ENCODE data around the gene FAM13B.

DNA sequence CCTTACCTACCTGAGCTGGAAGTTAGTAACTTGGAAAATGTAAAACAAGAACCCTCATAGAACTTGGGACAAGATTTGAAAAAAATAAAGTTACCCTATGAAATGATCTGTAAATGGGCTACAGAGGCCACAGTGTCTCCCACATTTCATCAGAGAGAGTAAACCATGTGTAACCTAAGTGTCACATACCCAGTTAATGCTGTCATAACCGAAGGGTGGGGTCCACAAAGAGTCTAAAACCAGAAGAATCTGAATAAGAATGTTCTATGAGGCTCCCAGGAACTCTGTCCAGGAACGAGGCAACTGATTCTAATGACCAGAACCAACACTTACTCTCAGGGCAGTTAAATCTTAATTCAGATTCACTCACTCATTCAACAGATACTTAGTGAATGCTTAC, 1.0 kb upstream of the FAM13B start:
- no peak for TF ChIP-seq CTCF (IDR thresholded peaks at IDR 0.05 in 2 of 3, conservative IDR thresholded peaks at IDR 0.05 in 1 of 3; ENCODE audit: control insufficient read depth in 2 of 3, extremely low read depth in 1 of 3, insufficient read depth in 1 of 3, low read depth in 3 of 3, low read length in 3 of 3)
- no peak for TF ChIP-seq CREB1 (IDR thresholded peaks at IDR 0.05; ENCODE audit: low read depth)
- no peak for TF ChIP-seq RAD21 (IDR thresholded peaks at IDR 0.05; ENCODE audit: insufficient read depth, low read depth, low read length)
- TF ChIP-seq, protein P1, sequence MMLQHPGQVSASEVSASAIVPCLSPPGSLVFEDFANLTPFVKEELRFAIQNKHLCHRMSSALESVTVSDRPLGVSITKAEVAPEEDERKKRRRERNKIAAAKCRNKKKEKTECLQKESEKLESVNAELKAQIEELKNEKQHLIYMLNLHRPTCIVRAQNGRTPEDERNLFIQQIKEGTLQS (IDR thresholded peaks at IDR 0.05; ENCODE audit: borderline replicate concordance, extremely low read depth, low read depth, low read length) = no peak
- no peak for TF ChIP-seq SRF (IDR thresholded peaks at IDR 0.05; ENCODE audit: low read depth in 2 of 2, low read length in 2 of 2)
- TF ChIP-seq, protein P2, sequence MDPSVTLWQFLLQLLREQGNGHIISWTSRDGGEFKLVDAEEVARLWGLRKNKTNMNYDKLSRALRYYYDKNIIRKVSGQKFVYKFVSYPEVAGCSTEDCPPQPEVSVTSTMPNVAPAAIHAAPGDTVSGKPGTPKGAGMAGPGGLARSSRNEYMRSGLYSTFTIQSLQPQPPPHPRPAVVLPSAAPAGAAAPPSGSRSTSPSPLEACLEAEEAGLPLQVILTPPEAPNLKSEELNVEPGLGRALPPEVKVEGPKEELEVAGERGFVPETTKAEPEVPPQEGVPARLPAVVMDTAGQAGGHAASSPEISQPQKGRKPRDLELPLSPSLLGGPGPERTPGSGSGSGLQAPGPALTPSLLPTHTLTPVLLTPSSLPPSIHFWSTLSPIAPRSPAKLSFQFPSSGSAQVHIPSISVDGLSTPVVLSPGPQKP (IDR thresholded peaks at IDR 0.05; ENCODE audit: low read depth, low read length) = no peak
- TF ChIP-seq POLR2A (IDR thresholded peaks at IDR 0.05; ENCODE audit: low read depth, low read length) = no peak
- TF ChIP-seq RCOR1 (conservative IDR thresholded peaks at IDR 0.05; ENCODE audit: low read depth, low read length) = no peak
- TF ChIP-seq HCFC1 (IDR thresholded peaks at IDR 0.05; ENCODE audit: low read length) = no peak
- TF ChIP-seq, protein P3, sequence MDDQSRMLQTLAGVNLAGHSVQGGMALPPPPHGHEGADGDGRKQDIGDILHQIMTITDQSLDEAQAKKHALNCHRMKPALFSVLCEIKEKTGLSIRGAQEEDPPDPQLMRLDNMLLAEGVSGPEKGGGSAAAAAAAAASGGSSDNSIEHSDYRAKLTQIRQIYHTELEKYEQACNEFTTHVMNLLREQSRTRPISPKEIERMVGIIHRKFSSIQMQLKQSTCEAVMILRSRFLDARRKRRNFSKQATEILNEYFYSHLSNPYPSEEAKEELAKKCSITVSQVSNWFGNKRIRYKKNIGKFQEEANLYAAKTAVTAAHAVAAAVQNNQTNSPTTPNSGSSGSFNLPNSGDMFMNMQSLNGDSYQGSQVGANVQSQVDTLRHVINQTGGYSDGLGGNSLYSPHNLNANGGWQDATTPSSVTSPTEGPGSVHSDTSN (IDR thresholded peaks at IDR 0.05; ENCODE audit: insufficient replicate concordance, low read depth, low read length) = no peak
- TF ChIP-seq EP300 (IDR thresholded peaks at IDR 0.05; ENCODE audit: borderline replicate concordance in 1 of 2, control insufficient read depth in 1 of 2, low read depth in 2 of 2, low read length in 2 of 2) = no peak
- TF ChIP-seq ZNF274 (IDR thresholded peaks at IDR 0.05; ENCODE audit: insufficient read depth, insufficient read length) = no peak

Measured in GM12878 (cell line).